ENCODE data around the gene SNX18. TPM values are rescaled to one million over a fixed set of nuclear protein-coding genes. Genes with fewer than 3 reads are reported as not detected.
A peak's percentile ranks its signal among the peaks of the same experiment; 100 is the strongest.
"Not testable (repeated sequence)": the region's sequence is repeated elsewhere in the genome, so short reads cannot be mapped to it uniquely, and the experiment has no call there.

Gene SNX18
- total RNA-seq, 6 experiments from 2014 or later, result 14.1 to 35.3 (median 19.4) TPM

DNA sequence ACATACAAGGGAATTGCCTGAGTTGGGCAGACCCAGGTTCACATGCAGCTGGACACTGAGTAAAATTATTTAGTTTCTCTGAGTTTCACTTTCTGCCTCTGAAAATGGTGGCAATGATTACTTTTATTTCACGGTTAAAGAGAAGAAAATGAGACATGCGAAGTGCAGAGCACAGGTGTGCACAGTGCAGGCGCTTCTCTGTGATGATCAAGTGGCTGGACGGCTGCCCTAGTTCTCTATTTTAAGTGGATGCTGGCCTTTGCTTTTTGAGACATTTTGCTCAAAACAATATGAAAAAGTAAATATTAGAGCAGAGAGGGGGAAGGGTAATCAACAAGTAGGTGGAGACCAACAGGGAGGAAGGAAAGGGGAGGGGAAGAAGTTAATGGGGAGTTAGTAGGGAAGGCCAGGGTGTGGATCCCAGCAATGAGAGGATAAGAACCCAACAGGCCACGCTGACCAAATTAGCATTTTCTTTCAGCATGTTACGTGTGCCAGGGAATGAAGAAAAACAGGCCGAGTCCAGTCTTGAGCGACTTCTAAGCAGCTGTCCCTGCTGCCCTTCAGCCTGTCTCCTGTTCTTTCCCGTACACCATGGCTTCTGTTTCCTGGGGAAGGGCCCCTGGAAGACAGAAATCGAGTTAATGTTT lies 16.1 kb downstream of the SNX18 start:
- TF ChIP-seq, protein P1, sequence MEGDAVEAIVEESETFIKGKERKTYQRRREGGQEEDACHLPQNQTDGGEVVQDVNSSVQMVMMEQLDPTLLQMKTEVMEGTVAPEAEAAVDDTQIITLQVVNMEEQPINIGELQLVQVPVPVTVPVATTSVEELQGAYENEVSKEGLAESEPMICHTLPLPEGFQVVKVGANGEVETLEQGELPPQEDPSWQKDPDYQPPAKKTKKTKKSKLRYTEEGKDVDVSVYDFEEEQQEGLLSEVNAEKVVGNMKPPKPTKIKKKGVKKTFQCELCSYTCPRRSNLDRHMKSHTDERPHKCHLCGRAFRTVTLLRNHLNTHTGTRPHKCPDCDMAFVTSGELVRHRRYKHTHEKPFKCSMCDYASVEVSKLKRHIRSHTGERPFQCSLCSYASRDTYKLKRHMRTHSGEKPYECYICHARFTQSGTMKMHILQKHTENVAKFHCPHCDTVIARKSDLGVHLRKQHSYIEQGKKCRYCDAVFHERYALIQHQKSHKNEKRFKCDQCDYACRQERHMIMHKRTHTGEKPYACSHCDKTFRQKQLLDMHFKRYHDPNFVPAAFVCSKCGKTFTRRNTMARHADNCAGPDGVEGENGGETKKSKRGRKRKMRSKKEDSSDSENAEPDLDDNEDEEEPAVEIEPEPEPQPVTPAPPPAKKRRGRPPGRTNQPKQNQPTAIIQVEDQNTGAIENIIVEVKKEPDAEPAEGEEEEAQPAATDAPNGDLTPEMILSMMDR (IDR thresholded peaks at IDR 0.05), result no peak
- TF ChIP-seq POLR2A (IDR thresholded peaks at IDR 0.05), result no peak

GRCh38 chr5:54534191-54535004 lies 16.8 kb downstream of the SNX18 start:
- peaks cover 0 to 32% (median 7%) of the 10 kb centered on the region in 4 donors for H3K4me1 ChIP-seq
- no peaks in the 10 kb centered on the region for H3K9me3 ChIP-seq
- peak overlapping the region; percentile 33 to 58 (median 41) for H3K27ac ChIP-seq
- H3K27me3 ChIP-seq, result no peaks in the 10 kb centered on the region
- 45% methylated on average over 4 of the region's 4 CpGs for WGBS (ENCODE audit: insufficient coverage, low coverage, low lambda C conversion rate, missing lambda C conversion rate)
- DNase-seq, result no peak
- H3K36me3 ChIP-seq, result no peaks in the 10 kb centered on the region
- TF ChIP-seq POLR2A (IDR thresholded peaks at IDR 0.05), result no peak
- TF ChIP-seq, protein P1 (IDR thresholded peaks at IDR 0.05), result no peak
- no peak overlapping the region for H3K4me3 ChIP-seq
- intact Hi-C loops (cut with DNase I), result no loop called here
- ATAC-seq, result no peak

More for the DNA sequence above, 16.1 kb downstream of the SNX18 start:
- ATAC-seq (peak; percentile 43 to 52 (median 47)), DNase-seq (no peak)
- Histone ChIP-seq H3K36me3 (no peaks in the 10 kb centered on the region), H3K27ac (peak overlapping the region; percentile 33 to 58 (median 41)), H3K4me1 (peaks cover 0 to 36% (median 8%) of the 10 kb centered on the region in 4 donors), H3K9me3 (no peaks in the 10 kb centered on the region), H3K4me3 (no peak overlapping the region), H3K27me3 (no peaks in the 10 kb centered on the region)
- intact Hi-C loops (cut with DNase I), result no loop called here
- WGBS (ENCODE audit: insufficient coverage, low coverage, low lambda C conversion rate, missing lambda C conversion rate), result 68% methylated on average over 10 of the region's 10 CpGs

GRCh38 chr5:54535149-54535844 lies 17.7 kb downstream of the SNX18 start:
- intact Hi-C loops (cut with DNase I), result no loop called here
- H3K9me3 ChIP-seq, result no peaks in the 10 kb centered on the region
- no peaks in the 10 kb centered on the region for H3K27me3 ChIP-seq
- ATAC-seq (peak; percentile 68 to 81 (median 77)), DNase-seq (peak in 2 of 3 donors; percentile 33 to 73)
- H3K36me3 ChIP-seq, result no peaks in the 10 kb centered on the region
- peak overlapping the region in 2 of 3 donors; percentile 14 to 69 for H3K27ac ChIP-seq
- no peak overlapping the region for H3K4me3 ChIP-seq
- no peak for TF ChIP-seq POLR2A (IDR thresholded peaks at IDR 0.05)
- TF ChIP-seq, protein P1 (IDR thresholded peaks at IDR 0.05), result no peak
- 26% methylated on average over 4 of the region's 4 CpGs for WGBS (ENCODE audit: insufficient coverage, low coverage, low lambda C conversion rate, missing lambda C conversion rate)
- peaks cover 0 to 24% (median 7%) of the 10 kb centered on the region in 4 donors for H3K4me1 ChIP-seq

DNA sequence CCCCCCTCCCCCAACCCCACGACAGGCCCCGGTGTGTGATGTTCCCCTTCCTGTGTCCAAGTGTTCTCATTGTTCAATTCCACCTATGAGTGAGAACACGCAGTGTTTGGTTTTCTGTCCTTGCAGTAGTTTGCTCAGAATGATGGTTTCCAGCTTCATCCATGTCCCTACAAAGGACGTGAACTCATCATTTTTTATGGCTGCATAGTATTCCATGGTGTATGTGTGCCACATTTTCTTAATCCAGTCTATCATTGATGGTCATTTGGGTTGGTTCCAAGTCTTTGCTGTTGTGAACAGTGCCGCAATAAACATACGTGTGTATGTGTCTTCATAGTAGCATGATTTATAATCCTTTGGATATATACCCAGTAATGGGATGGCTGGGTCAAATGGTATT lies 18.8 kb downstream of the SNX18 start:
- H3K36me3 ChIP-seq; intact Hi-C loops (cut with DNase I); ATAC-seq; H3K9me3 ChIP-seq; DNase-seq; H3K27ac ChIP-seq; H3K27me3 ChIP-seq; H3K4me3 ChIP-seq: not testable (repeated sequence)
- 78% methylated on average over 3 of the region's 6 CpGs for whole genome bisulfite sequencing (ENCODE audit: insufficient coverage, low coverage, low lambda C conversion rate, missing lambda C conversion rate)
- H3K4me1 ChIP-seq, result peaks cover 0 to 26% (median 7%) of the 10 kb centered on the region in 4 donors

DNA sequence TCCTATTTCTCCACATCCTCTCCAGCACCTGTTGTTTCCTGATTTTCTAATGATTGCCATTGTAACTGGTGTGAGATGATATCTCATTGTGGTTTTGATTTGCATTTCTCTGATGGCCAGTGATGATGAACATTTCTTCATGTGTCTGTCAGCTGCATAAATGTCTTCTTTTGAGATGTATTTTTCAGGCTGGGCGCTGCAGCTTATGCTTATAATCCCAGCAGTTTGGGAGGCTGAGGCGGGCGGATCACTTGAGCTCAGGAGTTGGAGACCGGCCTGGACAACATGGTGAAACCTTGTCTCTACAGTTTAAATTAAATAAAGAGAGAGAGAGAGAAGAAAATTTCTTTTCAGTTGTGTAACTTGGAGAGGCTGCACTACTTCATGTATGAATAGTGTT lies 19.3 kb downstream of the SNX18 start:
- H3K9me3 ChIP-seq; H3K4me3 ChIP-seq; DNase-seq; intact Hi-C loops (cut with DNase I); H3K27ac ChIP-seq; H3K36me3 ChIP-seq; H3K27me3 ChIP-seq; ATAC-seq: not testable (repeated sequence)
- 77% methylated on average over 3 of the region's 4 CpGs for WGBS (ENCODE audit: insufficient coverage, low coverage, low lambda C conversion rate, missing lambda C conversion rate)
- peaks cover 0 to 28% (median 7%) of the 10 kb centered on the region in 4 donors for H3K4me1 ChIP-seq
